ENCODE results near the gene VPS4B.

- TF ChIP-seq CTCF (IDR thresholded peaks at IDR 0.05) (no peak), POLR2A (IDR thresholded peaks at IDR 0.05) (no peak)
Measured at GRCh38 chr18:63427558-63427957, 5.3 kb upstream of the VPS4B start.

Measured in breast epithelium (tissue), 3 donors.